ENCODE measurements around the gene MYCN. TPM values are rescaled to one million over a fixed set of nuclear protein-coding genes. Genes with fewer than 3 reads are reported as not detected.

The MYCN gene
- total RNA-seq, 6 experiments from 2014 or later: not detected

- no peak for DNase-seq
- H3K4me3 Mint-ChIP-seq: no peak overlapping the region
- no peak for TF ChIP-seq CTCF (IDR thresholded peaks at IDR 0.05)
- H3K4me1 Mint-ChIP-seq (ENCODE audit: low read depth): no peaks in the 10 kb centered on the region
- H3K27me3 Mint-ChIP-seq (ENCODE audit: insufficient read depth): no peaks in the 10 kb centered on the region
- no peak overlapping the region for H3K27ac Mint-ChIP-seq
- no peaks in the 10 kb centered on the region for H3K36me3 Mint-ChIP-seq (ENCODE audit: low read depth)
- H3K9me3 Mint-ChIP-seq: peaks cover 41% of the 10 kb centered on the region
Observed at GRCh38 chr2:15905986-15906491, 34.3 kb upstream of the MYCN start.

- H3K4me3 Mint-ChIP-seq: no peak overlapping the region
- H3K9me3 Mint-ChIP-seq: peaks cover 42% of the 10 kb centered on the region
- no peaks in the 10 kb centered on the region for H3K27me3 Mint-ChIP-seq (ENCODE audit: insufficient read depth)
- TF ChIP-seq CTCF (IDR thresholded peaks at IDR 0.05): no peak
- no peaks in the 10 kb centered on the region for H3K4me1 Mint-ChIP-seq (ENCODE audit: low read depth)
- DNase-seq: no peak
- H3K36me3 Mint-ChIP-seq (ENCODE audit: low read depth): no peaks in the 10 kb centered on the region
- no peak overlapping the region for H3K27ac Mint-ChIP-seq
Observed at GRCh38 chr2:15906778-15907177, 33.6 kb upstream of the MYCN start.

GRCh38 chr2:15907461-15908324 is 32.7 kb upstream of the MYCN start:
- no peak for DNase-seq
- Mint-ChIP-seq H3K36me3 (ENCODE audit: low read depth) (no peaks in the 10 kb centered on the region), H3K4me3 (no peak overlapping the region), H3K27ac (no peak overlapping the region), H3K9me3 (peaks cover 40% of the 10 kb centered on the region), H3K4me1 (ENCODE audit: low read depth) (no peaks in the 10 kb centered on the region), H3K27me3 (ENCODE audit: insufficient read depth) (no peaks in the 10 kb centered on the region)
- TF ChIP-seq CTCF (IDR thresholded peaks at IDR 0.05): no peak

GRCh38 chr2:15908371-15908770 is 32.0 kb upstream of the MYCN start:
- Mint-ChIP-seq H3K27ac (no peak overlapping the region), H3K27me3 (ENCODE audit: insufficient read depth) (no peaks in the 10 kb centered on the region), H3K4me3 (no peak overlapping the region), H3K9me3 (peaks cover 42% of the 10 kb centered on the region), H3K36me3 (ENCODE audit: low read depth) (no peaks in the 10 kb centered on the region), H3K4me1 (ENCODE audit: low read depth) (no peaks in the 10 kb centered on the region)
- TF ChIP-seq CTCF (IDR thresholded peaks at IDR 0.05): no peak
- no peak for DNase-seq

GRCh38 chr2:15909157-15909556 is 31.2 kb upstream of the MYCN start:
- no peak overlapping the region for H3K4me3 Mint-ChIP-seq
- DNase-seq: no peak
- H3K36me3 Mint-ChIP-seq (ENCODE audit: low read depth): no peaks in the 10 kb centered on the region
- TF ChIP-seq CTCF (IDR thresholded peaks at IDR 0.05): no peak
- no peaks in the 10 kb centered on the region for H3K4me1 Mint-ChIP-seq (ENCODE audit: low read depth)
- H3K9me3 Mint-ChIP-seq: peaks cover 49% of the 10 kb centered on the region
- no peak overlapping the region for H3K27ac Mint-ChIP-seq
- no peaks in the 10 kb centered on the region for H3K27me3 Mint-ChIP-seq (ENCODE audit: insufficient read depth)
